Heart right ventricle (tissue), 16 donors: Measurements from ENCODE around the gene UBB. TPM values are rescaled to one million over a fixed set of nuclear protein-coding genes. Genes with fewer than 3 reads are reported as not detected.
"Not testable (repeated sequence)": the region's sequence is repeated elsewhere in the genome, so short reads cannot be mapped to it uniquely, and the experiment has no call there.

Experiments
- ATAC-seq, 8 donors: fragments of 200-7000 bp; cut with Tn5 transposase; one replicate each; pipeline ENCODE4 v1.9.1; 2020; ENCODE audit warnings: mild to moderate bottlenecking in 8 of 8, moderate library complexity in 8 of 8, moderate number of reproducible peaks in 1 of 8
- DNase-seq, 2 donors: peaks; one replicate each; pipeline ENCODE4 v3.0.0-alpha.2; 2020
- H3K27ac ChIP-seq, 10 donors: fragments of 200-600 bp; sonication (generic) in 2 of 10; one replicate each; pipeline versions ENCODE4 v1.5.0 to v1.8.0; 2020 to 2022; ENCODE audit warnings: mild to moderate bottlenecking in 3 of 10
- H3K27me3 ChIP-seq, 7 donors: fragments of 200-600 bp; one replicate each; pipeline ENCODE4 v1.8.0; 2021 to 2022; ENCODE audit warnings: mild to moderate bottlenecking in 2 of 7
- H3K36me3 ChIP-seq, 9 donors: fragments of 200-600 bp; sonication (generic) in 1 of 9; one replicate each; pipeline versions ENCODE4 v1.5.0 to v1.8.0; 2020 to 2022; ENCODE audit warnings: mild to moderate bottlenecking in 2 of 9
- H3K4me1 ChIP-seq, 9 donors: fragments of 200-600 bp; sonication (generic) in 1 of 9; one replicate each; pipeline versions ENCODE4 v1.5.0 to v1.8.0; 2020 to 2022; ENCODE audit warnings: mild to moderate bottlenecking in 4 of 9
- H3K4me3 ChIP-seq, 10 donors: fragments of 200-600 bp; sonication (generic) in 2 of 10; one replicate each; pipeline versions ENCODE4 v1.5.0 to v1.8.0; 2020 to 2022; ENCODE audit warnings: mild to moderate bottlenecking in 7 of 10, moderate library complexity in 2 of 10
- H3K9me3 ChIP-seq, 11 donors: fragments of 200-600 bp in 10 of 11; sonication (generic) in 2 of 11; one replicate each; pipeline versions ENCODE4 v1.5.0 to v1.8.0; 2013 to 2022; ENCODE audit warnings: mild to moderate bottlenecking in 2 of 11, control low read depth in 1 of 11, moderate library complexity in 1 of 11
- CTCF ChIP-seq, 9 donors: fragments of 200-600 bp; sonication (generic) in 2 of 9; IDR thresholded peaks; one replicate each; pipeline versions ENCODE4 v1.5.0 to v1.8.0; 2021 to 2022; ENCODE audit warnings: antibody characterized with exemption in 9 of 9, mild to moderate bottlenecking in 5 of 9, moderate library complexity in 1 of 9
- WGBS, 2 donors: extraction: QIAGEN DNeasy Blood & Tissue Kit; methylation state at CpG; one replicate each; pipeline ENCODE4 v1.1.7; 2013; ENCODE audit warnings: inconsistent platforms in 1 of 2; 5-methylcytosine and 5-hydroxymethylcytosine counted together
- intact Hi-C, 10 donors: fragments of 100-400 bp; cut with DNase I; formaldehyde crosslinking; loops; one replicate each; pipeline versions ENCODE4 v1.11.1 to v1.14.2; 2022
- polyA plus RNA-seq, 2 donors: library from polyadenylated mRNA; stranded (reverse); fragments of 200-250 nt; gene quantifications; one replicate each; pipeline ENCODE4 v1.2.3, GENCODE V29; 2013
- total RNA-seq, 10 donors: library from RNA; stranded (reverse); fragmentation: NEBNext Ultra II Directional in 3 of 10; extraction: Animal tissue kit (Norgen Biotek cat#: 25700) in 3 of 10; gene quantifications; one replicate each; pipeline versions ENCODE4 v1.2.1 to v1.2.4, GENCODE V29; 2021 to 2023
- donor health status: Arrhythmogenic right ventricular cardiomyopathy.
- donor health status: ischemic (EF 13 %, LVEDD 7.1; RV severe dilation, severe dysfunction).
- donor health status: healthy with polysubstance abuse.
- donor health status: DM: no; HTN: yes; CAD: no.
- donor health status: DM: no; HTN: no; CAD: no.
- donor health status: ischemic (EF 25% LVEDD 6.9; RV normal size, moderate dysfunction).
- donor health status: ischemic (EF 25% LVEDD 5.7; RV mildly dilated, moderate dysfunction).
- donor health status: healthy.
- donor health status: DM: yes; HTN: yes; CAD: no.
- donor health status: Ischemic cardiomyopathy.
- donor health status: ischemic (EF 35%, LVEDD 5.7; RV mildly dilated, moderate dysfunction).
- donor health status: nonischemic (EF 11% LVEDD 7.7; RV severe dilation, severe dysfunction).
- donor health status: DM: yes; HTN: yes; CAD: no.
- donor health status: PGD.
- donor health status: ischemic (EF 29% LVEDD 5.4; RV normal size, mild dysfunction).
- donor health status: nonischemic (EF 23%, LVEDD 6.1; RV moderate dilation, normal function).

The UBB gene
- total and polyA plus RNA-seq, 12 donors = 400 to 2,151 (median 1,794) TPM

- Histone ChIP-seq H3K27me3 (no peaks in the 10 kb centered on the region), H3K9me3 (no peaks in the 10 kb centered on the region), H3K4me3 (no peak overlapping the region), H3K4me1 (peaks cover 0 to 19% (median 5%) of the 10 kb centered on the region in 9 donors), H3K27ac (no peak overlapping the region), H3K36me3 (no peaks in the 10 kb centered on the region)
- DNase-seq (no peak), ATAC-seq (no peak)
- no peak for TF ChIP-seq CTCF (IDR thresholded peaks at IDR 0.05)
- 96% methylated on average over 13 of the region's 13 CpGs for WGBS, 2 donors
- intact Hi-C loops = no loop called here
Observed at GRCh38 chr17:16391451-16391850, 10.6 kb downstream of the UBB start.

- H3K27me3 ChIP-seq, DNase-seq, H3K9me3 ChIP-seq, H3K4me3 ChIP-seq, H3K27ac ChIP-seq, H3K36me3 ChIP-seq, intact Hi-C loops, ATAC-seq: not testable (repeated sequence)
- 88 to 91% methylated on average over 11 of the region's 11 CpGs for WGBS, 2 donors
- peaks cover 0 to 18% (median 9%) of the 10 kb centered on the region in 9 donors for H3K4me1 ChIP-seq
Observed at GRCh38 chr17:16392491-16392890, 11.6 kb downstream of the UBB start.

- Histone ChIP-seq H3K4me1 (peaks cover 0 to 18% (median 9%) of the 10 kb centered on the region in 9 donors), H3K27ac (peak overlapping the region in 8 of 10 donors; percentile 34 to 86 (median 62))
- WGBS, 2 donors = 56 to 82% methylated on average over 4 of the region's 4 CpGs
- DNase-seq = peak in 1 of 2 donors; percentile 23
- H3K27me3 ChIP-seq, intact Hi-C loops, H3K9me3 ChIP-seq, H3K4me3 ChIP-seq, H3K36me3 ChIP-seq: not testable (repeated sequence)
- ATAC-seq = peak; percentile 56 to 84 (median 76)
Observed at GRCh38 chr17:16395887-16396286, 15.0 kb downstream of the UBB start.

GRCh38 chr17:16396693-16397092, 15.8 kb downstream of the UBB start:
- H3K4me1 ChIP-seq = peaks cover 0 to 18% (median 9%) of the 10 kb centered on the region in 9 donors
- ATAC-seq (peak; percentile 68 to 94 (median 83)), DNase-seq (peak in 1 of 2 donors; percentile 25)
- H3K36me3 ChIP-seq, H3K27me3 ChIP-seq, H3K4me3 ChIP-seq, intact Hi-C loops, H3K9me3 ChIP-seq: not testable (repeated sequence)
- WGBS, 2 donors = 35 to 52% methylated on average over 2 of the region's 2 CpGs
- H3K27ac ChIP-seq = peak overlapping the region in 8 of 10 donors; percentile 34 to 86 (median 62)

- no peak overlapping the region for H3K4me3 ChIP-seq
- no peaks in the 10 kb centered on the region for H3K36me3 ChIP-seq
- H3K27me3 ChIP-seq = no peaks in the 10 kb centered on the region
- H3K4me1 ChIP-seq = peaks cover 0 to 18% (median 9%) of the 10 kb centered on the region in 9 donors
- no peak for TF ChIP-seq CTCF (IDR thresholded peaks at IDR 0.05)
- no peak for ATAC-seq
- intact Hi-C loops = no loop called here
- H3K9me3 ChIP-seq = no peaks in the 10 kb centered on the region
- no peak for DNase-seq
- WGBS, 2 donors = 64 to 69% methylated on average over 9 of the region's 9 CpGs
- no peak overlapping the region for H3K27ac ChIP-seq
Observed at GRCh38 chr17:16398270-16399267, 17.7 kb downstream of the UBB start.

GRCh38 chr17:16403847-16404246, 23.0 kb downstream of the UBB start:
- DNase-seq, ATAC-seq, intact Hi-C loops, H3K36me3 ChIP-seq, H3K27ac ChIP-seq, H3K9me3 ChIP-seq, H3K4me3 ChIP-seq: not testable (repeated sequence)
- 94 to 96% methylated on average over 9 of the region's 9 CpGs for WGBS, 2 donors
- Histone ChIP-seq H3K4me1 (peaks cover 2 to 23% (median 16%) of the 10 kb centered on the region in 9 donors), H3K27me3 (peaks cover 0 to 15% (median 0%) of the 10 kb centered on the region in 7 donors)
